NCI-H2196 (cell line): Measurements from ENCODE around the gene DCLK1.
"Not testable (repeated sequence)": the region's sequence is repeated elsewhere in the genome, so short reads cannot be mapped to it uniquely, and the experiment has no call there.

Source experiments
- DNase-seq: peaks from one replicate; lab custom pipeline; 2025; ENCODE audit not compliant: unreplicated experiment; lab: John Stamatoyannopoulos, UW

Gene DCLK1

DNA sequence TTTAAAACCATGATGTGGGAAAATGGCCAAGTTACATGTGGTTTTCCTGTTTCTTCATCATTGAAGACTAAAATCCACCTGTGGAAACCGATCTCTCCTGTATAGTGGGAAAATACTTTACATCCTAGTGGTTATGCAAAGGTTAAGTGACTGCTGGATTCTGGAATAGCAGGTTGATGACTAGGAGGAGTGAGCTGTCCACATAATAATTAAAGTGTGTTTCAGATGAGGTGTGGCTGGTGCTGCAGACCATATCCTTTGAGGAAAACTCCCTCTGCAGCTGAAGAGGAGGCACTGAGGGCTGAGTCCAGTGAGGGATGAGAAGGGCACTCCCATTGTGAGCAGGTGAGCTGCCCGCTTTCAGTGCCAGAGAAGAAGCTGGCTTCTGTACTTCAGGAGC, 43.2 kb downstream of the DCLK1 start:
- DNase-seq = no peak

DNA sequence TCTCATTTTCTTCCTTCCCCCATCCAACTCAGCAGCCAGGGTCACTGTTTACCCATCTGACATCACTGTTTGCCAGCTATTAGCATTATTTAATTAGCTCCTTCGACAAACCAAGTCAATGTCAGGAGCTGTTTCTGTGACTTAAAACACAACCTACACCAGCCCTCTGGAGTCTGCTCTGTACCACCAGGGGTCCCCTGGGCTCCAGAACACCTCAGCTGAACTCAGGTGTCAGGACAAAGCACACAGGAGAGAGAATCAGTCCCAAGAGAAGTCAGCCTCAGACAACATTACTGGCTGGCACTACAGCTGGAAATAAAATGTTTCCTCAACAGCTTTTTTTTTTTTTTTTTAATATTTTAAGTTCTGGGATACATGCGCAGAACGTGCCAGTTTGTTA, 45.1 kb downstream of the DCLK1 start:
- no peak for DNase-seq

DNA sequence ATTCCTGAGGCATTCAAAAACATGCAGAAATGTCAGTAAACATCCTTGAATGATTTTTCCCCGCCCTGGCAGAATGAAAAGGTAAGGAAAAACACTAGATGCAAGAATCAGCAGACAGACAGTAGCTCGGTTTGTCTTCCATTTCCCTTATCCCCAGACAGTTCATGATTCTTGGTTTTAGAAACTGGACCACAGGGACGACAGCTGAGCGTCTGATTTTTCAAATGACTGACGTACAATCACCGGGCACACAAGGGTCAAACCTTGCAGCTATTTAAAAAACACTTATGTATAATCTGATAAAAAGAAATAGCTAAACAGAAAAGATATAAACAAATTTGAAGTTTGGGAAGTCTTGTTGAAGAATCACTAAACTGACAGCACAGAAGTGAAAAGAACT, 47.1 kb downstream of the DCLK1 start:
- DNase-seq = no peak

DNA sequence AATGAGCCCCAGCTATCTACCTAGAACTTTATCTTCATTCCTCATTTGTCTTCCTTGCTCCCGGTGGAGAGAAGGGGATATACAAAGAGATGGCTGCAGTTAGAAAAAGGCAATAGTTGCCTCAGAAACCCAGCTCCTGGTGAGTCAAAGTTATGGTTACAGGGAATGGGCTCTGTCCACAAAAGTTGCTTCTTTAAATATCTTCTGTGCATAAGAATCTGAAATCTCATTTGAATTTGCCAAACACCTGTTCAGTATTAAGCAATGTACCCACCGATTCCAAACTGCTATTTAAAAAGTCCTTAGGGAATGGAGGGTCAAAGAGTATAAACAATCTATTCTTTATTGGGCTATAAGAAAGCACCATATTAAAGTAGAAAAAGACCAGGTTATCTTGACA, 48.4 kb downstream of the DCLK1 start:
- DNase-seq = no peak

DNA sequence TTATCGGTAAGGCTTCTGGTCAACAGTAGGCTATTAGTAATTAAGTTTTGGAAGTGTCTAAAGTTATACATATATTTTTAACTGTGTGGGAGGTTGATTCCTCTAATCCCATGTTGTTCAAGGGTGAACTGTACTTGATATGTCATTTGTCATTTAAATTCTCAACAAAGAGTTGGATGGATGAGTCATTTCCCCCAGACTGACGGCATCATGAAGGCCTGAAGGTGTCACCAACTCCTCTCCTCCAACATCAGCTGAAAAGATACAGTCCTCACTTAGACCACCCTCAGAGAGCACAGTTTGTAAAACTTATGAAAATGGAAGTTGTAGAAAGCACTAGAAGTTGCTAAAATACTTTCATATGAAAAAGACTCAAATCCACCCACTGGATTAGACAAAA, 48.8 kb downstream of the DCLK1 start:
- DNase-seq = no peak

DNA sequence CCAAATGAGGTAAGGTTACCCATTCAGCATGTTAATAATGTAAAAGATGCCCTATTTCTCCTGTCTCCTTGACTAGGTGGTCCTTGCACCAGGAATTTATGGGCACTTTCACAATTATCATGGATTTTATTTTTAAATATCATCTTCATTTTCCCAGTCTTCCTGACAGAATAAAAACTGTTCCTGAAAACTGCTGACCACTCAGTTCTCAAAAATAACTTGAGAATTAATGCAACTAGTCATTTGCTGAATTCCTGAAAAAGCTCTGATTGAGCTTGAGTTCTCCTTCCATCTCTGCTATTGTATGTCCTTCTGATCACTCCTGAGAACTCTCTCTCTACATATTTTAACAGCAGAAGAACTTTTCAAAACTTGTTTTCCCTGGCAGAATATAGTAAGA, 55.0 kb downstream of the DCLK1 start:
- DNase-seq = no peak

DNA sequence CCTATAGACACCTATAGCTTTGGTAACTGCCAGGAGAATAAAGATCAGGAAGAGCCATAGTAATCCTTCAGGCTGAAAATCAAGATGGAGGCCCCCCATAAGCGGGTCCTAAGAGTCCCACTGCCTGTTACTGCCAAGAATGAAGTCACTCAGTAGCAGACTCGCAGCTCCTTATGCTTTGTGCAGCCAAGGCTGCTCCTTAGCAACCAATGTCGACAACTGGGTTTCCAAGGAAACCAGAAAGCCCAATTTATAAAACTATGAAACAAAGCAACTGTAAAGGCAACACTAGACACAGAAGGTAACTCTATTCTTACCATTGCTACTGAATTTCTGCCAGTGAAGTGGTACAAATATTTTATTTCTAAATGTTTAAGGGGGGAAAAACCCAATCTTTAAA, 56.5 kb downstream of the DCLK1 start:
- DNase-seq = peak; percentile 17

DNA sequence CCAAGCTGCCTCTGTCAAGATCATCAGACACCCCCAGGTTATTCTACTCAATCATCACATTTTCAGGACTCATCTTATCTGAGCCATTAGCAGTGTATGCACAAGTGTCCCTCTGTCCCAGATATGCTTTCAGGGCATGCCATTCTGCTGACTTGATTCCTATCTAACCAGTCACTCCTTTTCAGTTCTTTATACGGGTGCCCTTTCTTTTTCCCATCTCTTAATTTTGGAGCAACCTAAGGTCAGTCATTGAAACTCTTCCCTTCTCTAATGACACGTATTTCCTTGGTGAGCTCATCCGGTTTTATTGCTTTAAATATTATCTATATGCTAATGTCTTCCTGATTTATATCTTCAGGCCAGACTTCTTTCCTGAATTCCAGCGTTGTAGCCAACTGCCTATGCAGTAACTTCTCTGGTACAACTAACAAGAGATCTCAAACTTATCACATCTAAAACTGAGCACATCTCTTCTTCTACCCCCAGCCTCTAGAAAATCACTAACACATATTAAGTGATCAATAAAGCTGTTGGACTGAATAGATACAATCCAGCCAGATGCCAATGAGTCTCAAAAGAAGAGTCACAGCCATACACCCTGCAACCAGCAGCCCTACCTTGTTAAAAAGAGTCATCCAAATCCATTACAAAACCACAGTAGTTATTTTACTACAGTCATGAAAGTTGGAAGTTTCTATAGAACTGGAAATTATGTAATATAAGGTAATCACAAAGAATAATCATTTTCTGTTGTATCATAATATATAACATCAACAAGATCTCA, 58.8 kb downstream of the DCLK1 start:
- no peak for DNase-seq

DNA sequence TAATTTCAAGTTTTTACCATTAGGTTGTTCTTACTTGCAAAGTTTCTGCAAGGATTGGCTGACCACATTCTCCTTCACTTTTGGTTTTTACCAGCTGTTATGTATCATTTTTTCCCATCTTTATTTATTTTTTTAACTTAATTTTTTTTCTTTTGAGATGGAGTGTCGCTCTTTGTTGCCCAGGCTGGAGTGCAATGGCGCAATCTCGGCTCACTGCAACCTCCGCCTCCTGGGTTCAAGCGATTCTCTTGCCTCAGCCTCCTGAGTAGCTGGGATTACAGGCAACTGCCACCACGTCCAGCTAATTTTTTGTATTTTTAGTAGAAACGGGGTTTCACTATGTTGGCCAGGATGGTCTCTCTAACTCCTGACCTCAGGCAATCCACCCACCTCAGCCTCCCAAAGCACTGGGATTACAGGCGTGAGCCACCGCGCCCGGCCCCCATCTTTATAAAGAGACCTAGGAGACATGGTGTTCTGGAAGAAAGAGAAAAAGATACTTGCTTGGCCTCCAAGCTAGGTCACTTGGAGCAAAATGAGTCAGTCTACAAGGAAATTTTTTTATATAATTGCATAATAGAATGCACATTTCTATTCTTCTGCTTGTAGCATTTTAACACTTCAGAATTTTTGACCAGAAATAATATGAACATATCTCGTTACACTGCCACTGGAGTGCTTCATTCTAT, 60.5 kb downstream of the DCLK1 start:
- not testable (repeated sequence) for DNase-seq

DNA sequence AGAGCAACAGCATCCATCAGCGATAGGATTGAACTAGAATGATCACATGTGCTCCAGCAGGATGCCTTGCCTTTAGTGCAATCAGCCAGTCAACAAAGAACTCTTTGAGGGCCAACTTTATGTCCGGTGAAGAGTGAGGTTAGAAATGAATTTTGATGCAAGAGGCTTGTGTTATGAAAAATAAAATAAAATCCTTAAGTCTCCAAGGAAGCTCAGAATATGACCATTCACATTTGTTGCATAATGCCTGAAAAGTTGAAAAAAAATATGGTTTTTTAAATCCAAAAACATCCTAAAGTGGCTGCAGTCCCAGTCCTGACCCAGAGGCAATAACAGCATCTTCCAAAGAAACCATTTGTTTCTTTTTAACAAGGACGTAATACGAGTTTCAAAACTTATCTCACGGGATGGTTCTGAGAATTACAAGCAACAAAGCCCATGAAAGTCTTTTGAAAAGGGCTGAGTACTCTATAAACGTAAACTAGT, 61.3 kb downstream of the DCLK1 start:
- no peak for DNase-seq

DNA sequence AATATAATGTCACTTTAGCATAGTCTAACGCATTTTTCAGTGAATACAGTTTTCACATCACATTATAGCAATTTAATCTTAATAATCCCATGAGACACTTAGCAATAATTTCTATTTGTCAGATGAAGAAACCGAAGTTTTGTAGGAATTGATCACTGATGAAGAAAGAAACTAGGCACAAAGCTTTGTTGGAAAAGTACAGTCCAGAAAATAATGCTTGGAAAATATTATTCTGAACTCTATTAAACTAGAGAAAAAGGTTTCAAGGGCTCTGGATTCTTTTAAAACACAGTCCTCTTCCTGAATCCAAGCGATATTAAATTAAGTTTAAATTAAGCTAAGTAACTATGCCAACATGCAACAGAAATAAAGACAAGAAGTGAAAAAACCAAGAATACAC, 62.2 kb downstream of the DCLK1 start:
- no peak for DNase-seq

DNA sequence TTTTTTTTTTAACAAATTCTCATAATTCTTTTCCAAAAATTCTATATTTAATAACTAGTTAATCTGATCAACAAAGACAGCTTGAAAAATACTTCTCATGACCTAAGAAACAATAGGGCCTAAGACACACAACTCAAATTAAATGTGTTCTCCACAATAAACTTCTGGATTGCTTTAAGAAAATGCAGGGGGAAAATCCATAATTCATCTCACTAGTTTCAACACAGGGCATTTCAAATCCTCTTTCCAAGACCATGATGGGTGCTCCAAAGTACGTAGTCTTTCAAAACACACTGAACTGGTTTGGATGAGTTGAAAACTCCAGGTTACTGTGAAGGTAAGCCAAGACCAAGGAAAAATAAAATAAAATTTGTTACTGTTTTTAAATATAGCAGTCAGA, 62.6 kb downstream of the DCLK1 start:
- DNase-seq = no peak

DNA sequence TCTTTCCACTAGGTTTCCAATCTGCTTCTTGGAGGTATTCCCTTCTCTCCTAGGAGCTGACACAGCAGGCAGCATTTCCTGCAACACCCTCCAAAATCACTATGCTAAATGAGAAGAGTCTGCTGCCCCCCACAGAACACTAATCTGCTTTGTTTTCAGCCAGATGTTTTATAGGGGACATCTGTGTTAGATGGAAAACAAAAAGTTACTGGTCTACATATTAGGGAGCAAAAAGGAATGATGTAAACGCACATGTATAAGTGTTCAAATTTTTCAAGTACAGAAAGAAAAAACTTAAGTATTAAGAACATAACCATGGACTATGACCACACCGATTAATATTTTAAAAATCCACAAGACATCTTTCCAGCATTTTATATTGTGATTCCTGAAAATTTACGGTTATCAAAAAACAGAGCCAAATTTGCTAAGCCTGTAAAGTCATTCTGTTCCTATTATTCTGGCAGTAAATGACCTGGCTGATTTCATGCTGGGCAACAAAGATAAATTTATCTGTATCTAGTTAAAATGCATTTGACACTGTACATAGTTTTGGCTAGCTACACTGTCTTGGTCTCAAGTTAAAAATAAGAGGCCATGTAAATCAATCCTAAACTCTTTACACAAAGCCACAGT, 63.3 kb downstream of the DCLK1 start:
- DNase-seq = no peak

DNA sequence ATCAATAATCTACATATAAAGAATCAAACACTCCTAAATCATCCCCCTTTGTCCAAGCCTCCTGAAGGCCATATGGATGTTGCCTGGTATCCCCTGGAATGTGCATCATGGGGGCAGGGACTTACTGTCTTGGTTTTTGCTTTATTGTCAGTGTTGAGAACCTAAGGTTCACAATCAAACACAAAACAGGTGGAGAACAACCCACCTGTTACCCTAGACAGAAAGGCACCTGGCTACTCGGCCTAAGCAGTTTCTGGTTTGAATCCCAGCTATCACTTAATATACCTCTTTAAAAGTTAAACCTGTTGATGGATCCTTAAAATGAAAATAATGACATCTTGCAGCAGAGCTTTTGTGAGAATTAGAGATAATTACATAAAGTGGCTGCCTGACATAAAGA, 68.9 kb downstream of the DCLK1 start:
- no peak for DNase-seq

DNA sequence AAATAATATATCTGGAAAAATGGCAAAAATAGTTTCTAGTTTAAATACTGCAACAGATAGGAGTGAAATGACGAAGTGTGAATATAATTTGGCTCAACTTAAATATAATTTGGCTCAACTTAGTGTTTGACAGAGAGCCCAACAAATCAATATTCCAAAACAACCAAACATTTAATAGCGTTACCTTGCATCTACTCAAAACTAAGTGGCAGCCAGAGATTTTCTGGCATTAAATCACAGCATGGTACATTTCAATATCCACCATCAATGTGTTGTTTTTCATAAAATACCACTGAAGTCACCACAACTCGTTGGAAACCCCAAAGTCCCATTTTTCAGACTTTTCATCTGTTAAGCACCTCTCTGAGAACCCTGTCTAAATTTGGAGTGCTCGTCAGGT, 69.6 kb downstream of the DCLK1 start:
- DNase-seq = no peak

DNA sequence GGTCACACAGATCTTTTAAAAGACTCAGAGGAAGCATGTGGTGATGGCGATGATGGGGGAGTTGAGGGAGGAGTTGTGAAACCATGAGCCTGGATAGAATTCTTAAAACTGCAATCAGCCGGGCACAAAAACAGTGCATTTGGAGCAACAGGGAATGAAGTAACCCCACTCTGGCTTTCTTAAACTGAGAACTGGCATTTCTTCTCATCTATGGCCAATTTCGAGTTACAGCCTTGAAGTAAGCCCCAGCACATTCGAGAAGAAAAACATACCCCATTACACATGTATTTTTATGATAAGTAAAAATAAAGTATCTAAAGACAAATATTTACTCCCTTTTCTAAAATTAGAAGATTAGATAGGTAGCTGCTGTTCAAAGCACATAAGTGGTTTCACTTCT, 70.1 kb downstream of the DCLK1 start:
- DNase-seq = no peak

DNA sequence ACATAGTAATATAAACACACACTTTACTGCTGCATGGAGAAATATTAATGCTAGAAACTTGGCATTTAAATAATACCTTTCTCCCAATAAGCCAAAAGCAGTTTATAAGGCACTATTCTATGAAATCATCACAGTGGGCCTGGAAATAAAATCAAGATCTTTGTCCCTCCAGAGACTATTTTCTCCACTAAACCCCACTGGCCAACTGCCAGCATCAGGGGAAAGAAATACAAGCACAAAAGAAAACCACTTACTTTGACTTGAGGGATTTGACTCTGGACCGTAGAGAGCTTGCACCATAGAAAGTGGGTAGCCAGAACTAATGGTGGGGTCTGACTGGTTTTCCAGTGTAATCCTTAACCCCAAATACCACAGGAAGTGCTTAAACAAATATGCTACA, 71.9 kb downstream of the DCLK1 start:
- no peak for DNase-seq

DNA sequence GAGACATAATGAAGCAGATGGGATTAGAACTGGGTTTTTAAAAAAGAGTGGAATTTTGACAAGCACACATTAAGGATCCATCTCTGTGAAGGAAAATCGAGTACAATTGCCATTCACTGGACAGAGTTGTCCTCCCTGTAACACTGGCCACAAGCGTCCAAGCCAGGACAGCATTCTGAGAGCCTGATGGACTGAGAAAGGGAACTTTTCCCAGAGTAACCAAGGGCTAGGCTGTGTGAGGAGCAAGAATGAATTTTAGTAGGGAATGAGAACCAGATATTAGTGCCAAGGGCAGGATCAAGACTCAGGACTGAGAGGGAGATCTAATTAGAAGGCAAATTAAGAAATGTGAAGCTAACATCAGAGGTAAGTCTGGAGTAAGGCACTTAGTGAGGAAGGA, 73.1 kb downstream of the DCLK1 start:
- no peak for DNase-seq

DNA sequence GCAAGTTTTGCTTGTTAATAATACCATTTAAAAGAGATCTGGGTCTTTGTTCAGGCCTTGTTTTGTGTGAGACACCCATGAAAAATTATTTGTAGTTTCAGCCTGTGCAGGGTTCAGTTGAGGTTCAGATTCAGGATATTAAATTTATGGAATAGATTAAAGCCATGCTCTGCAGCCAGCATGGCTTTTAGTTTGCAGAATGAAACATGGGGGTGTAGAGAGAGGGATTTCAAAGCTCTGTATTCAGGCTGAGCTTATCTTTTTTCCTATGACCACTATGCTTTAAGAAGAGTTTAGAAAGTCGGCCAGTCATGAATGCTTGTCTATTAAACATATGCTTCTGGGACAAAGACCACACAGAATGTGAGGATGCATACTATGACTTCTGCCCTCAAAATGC, 73.6 kb downstream of the DCLK1 start:
- no peak for DNase-seq

DNA sequence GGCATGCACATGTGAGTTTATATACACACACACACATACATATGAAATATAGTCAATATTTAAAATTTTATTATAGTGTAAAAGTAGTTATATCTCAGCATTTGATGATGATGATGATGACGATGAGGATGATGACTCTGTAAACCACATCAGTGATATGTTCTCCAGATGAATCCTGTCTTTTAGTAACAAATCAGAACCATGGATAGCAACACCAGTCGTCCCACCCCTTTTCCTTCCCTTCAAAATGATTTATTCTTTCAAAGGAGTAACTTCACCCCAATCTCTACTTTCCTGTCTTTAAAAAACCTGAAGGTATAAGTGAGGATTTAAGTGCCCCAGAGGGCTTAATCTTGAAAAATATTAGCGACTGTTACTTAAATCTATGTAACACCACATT, 74.1 kb downstream of the DCLK1 start:
- no peak for DNase-seq

DNA sequence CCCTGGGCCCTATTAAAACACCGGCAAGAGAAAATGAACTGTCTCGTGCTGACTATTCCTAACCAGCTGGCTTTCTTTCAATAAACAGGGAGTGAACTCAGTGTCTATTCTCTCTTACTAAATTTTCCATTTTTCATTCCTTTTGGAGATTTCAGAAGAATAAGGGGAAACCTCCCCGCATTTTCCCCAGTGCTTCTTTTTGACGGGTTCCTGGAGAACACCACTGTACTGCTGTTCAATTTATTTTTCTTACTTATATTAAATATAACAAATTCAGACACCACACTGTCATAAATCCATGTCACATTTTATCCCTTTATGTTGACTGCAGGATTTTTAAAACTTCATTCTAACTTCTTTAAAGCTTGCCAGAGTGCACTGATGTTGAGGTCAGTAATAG, 75.8 kb downstream of the DCLK1 start:
- DNase-seq = no peak

DNA sequence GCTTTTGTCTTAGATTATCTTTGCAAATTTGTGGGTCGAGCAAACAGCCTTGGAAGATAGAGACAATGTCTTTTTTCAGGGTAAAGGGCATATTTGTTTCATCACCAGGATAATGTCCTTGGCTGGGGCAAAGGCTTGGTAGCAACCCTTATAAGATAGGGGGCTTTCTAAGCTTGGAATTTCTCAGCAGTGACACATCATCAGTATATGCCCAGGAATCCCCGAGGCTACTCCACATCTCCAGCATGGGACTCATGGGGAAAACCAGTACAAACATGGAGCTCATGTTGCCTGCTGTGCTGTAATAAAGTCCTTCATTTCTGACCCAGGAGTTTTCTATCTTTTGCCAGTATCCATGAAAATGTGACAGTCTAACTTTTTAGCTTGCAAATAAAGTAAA, 77.1 kb downstream of the DCLK1 start:
- no peak for DNase-seq
